ENCODE measurements around the gene TRIM4.
A peak's percentile ranks its signal among the peaks of the same experiment; 100 is the strongest.

The TRIM4 gene

GRCh38 chr7:99929730-99930053, 10.4 kb upstream of the TRIM4 start:
- Mint-ChIP-seq H3K4me1 (ENCODE audit: low read depth) (peaks cover 20% of the 10 kb centered on the region), H3K36me3 (ENCODE audit: low read depth) (no peaks in the 10 kb centered on the region), H3K9me3 (no peaks in the 10 kb centered on the region), H3K27ac (no peak overlapping the region), H3K4me3 (peak overlapping the region; percentile 48), H3K27me3 (ENCODE audit: low read depth) (peaks cover 30% of the 10 kb centered on the region)

GRCh38 chr7:99928994-99929729, 9.8 kb upstream of the TRIM4 start, which contains the start of gene GJC3:
GJC3 (minus strand) TSS chr7:99929620; CDS start chr7:99929620, 0 bp downstream.
- Mint-ChIP-seq H3K9me3 (no peaks in the 10 kb centered on the region), H3K4me3 (peak within 1 kb of the TSS; percentile 48), H3K36me3 (ENCODE audit: low read depth) (no peaks in the 10 kb centered on the region), H3K27ac (no peak within 1 kb of the TSS), H3K4me1 (ENCODE audit: low read depth) (peaks cover 20% of the 10 kb centered on the region), H3K27me3 (ENCODE audit: low read depth) (peaks cover 32% of the 10 kb centered on the region)

- Mint-ChIP-seq H3K36me3 (ENCODE audit: low read depth) (no peaks in the 10 kb centered on the region), H3K9me3 (no peaks in the 10 kb centered on the region), H3K27me3 (ENCODE audit: low read depth) (peaks cover 32% of the 10 kb centered on the region), H3K27ac (no peak overlapping the region), H3K4me3 (no peak overlapping the region), H3K4me1 (ENCODE audit: low read depth) (peaks cover 20% of the 10 kb centered on the region)
Observed at GRCh38 chr7:99928188-99928587, 8.9 kb upstream of the TRIM4 start.

- no peak overlapping the region for H3K27ac Mint-ChIP-seq
- H3K4me1 Mint-ChIP-seq (ENCODE audit: low read depth), result peaks cover 20% of the 10 kb centered on the region
- H3K9me3 Mint-ChIP-seq, result no peaks in the 10 kb centered on the region
- H3K36me3 Mint-ChIP-seq (ENCODE audit: low read depth), result no peaks in the 10 kb centered on the region
- H3K4me3 Mint-ChIP-seq, result no peak overlapping the region
- H3K27me3 Mint-ChIP-seq (ENCODE audit: low read depth), result peaks cover 32% of the 10 kb centered on the region
Observed at GRCh38 chr7:99927536-99927935, 8.2 kb upstream of the TRIM4 start.

GRCh38 chr7:99926321-99926720, 7.0 kb upstream of the TRIM4 start:
- H3K4me3 Mint-ChIP-seq, result no peak overlapping the region
- H3K36me3 Mint-ChIP-seq (ENCODE audit: low read depth), result peaks cover 4% of the 10 kb centered on the region
- no peak overlapping the region for H3K27ac Mint-ChIP-seq
- peaks cover 20% of the 10 kb centered on the region for H3K4me1 Mint-ChIP-seq (ENCODE audit: low read depth)
- H3K27me3 Mint-ChIP-seq (ENCODE audit: low read depth), result peaks cover 32% of the 10 kb centered on the region
- H3K9me3 Mint-ChIP-seq, result no peaks in the 10 kb centered on the region

GRCh38 chr7:99923200-99923599, 3.9 kb upstream of the TRIM4 start:
- Mint-ChIP-seq H3K9me3 (no peaks in the 10 kb centered on the region), H3K27ac (no peak overlapping the region), H3K4me1 (ENCODE audit: low read depth) (peaks cover 9% of the 10 kb centered on the region), H3K4me3 (no peak overlapping the region), H3K36me3 (ENCODE audit: low read depth) (peaks cover 9% of the 10 kb centered on the region), H3K27me3 (ENCODE audit: low read depth) (peaks cover 24% of the 10 kb centered on the region)

- Mint-ChIP-seq H3K4me3 (peak overlapping the region; percentile 91), H3K9me3 (no peaks in the 10 kb centered on the region), H3K36me3 (ENCODE audit: low read depth) (peaks cover 25% of the 10 kb centered on the region), H3K4me1 (ENCODE audit: low read depth) (peaks cover 28% of the 10 kb centered on the region), H3K27ac (peak overlapping the region; percentile 89), H3K27me3 (ENCODE audit: low read depth) (peaks cover 4% of the 10 kb centered on the region)
Observed at GRCh38 chr7:99920149-99920548, 819 bp upstream of the TRIM4 start.

GRCh38 chr7:99919814-99920112, 433 bp upstream of the TRIM4 start:
- H3K27me3 Mint-ChIP-seq (ENCODE audit: low read depth), result peaks cover 3% of the 10 kb centered on the region
- peaks cover 30% of the 10 kb centered on the region for H3K4me1 Mint-ChIP-seq (ENCODE audit: low read depth)
- H3K4me3 Mint-ChIP-seq, result peak overlapping the region; percentile 91
- peak overlapping the region; percentile 89 for H3K27ac Mint-ChIP-seq
- no peaks in the 10 kb centered on the region for H3K9me3 Mint-ChIP-seq
- peaks cover 25% of the 10 kb centered on the region for H3K36me3 Mint-ChIP-seq (ENCODE audit: low read depth)

GRCh38 chr7:99910976-99911375, 8.4 kb downstream of the TRIM4 start:
- peaks cover 19% of the 10 kb centered on the region for H3K4me1 Mint-ChIP-seq (ENCODE audit: low read depth)
- peaks cover 30% of the 10 kb centered on the region for H3K36me3 Mint-ChIP-seq (ENCODE audit: low read depth)
- H3K27ac Mint-ChIP-seq, result no peak overlapping the region
- H3K27me3 Mint-ChIP-seq (ENCODE audit: low read depth), result no peaks in the 10 kb centered on the region
- no peak overlapping the region for H3K4me3 Mint-ChIP-seq
- H3K9me3 Mint-ChIP-seq, result no peaks in the 10 kb centered on the region

- Mint-ChIP-seq H3K4me3 (no peak overlapping the region), H3K36me3 (ENCODE audit: low read depth) (peaks cover 51% of the 10 kb centered on the region), H3K27ac (no peak overlapping the region), H3K9me3 (no peaks in the 10 kb centered on the region), H3K27me3 (ENCODE audit: low read depth) (no peaks in the 10 kb centered on the region), H3K4me1 (ENCODE audit: low read depth) (peaks cover 9% of the 10 kb centered on the region)
Observed at GRCh38 chr7:99901581-99901980, 17.7 kb downstream of the TRIM4 start.

GRCh38 chr7:99899830-99900519, 19.4 kb downstream of the TRIM4 start:
- Mint-ChIP-seq H3K4me3 (no peak overlapping the region), H3K36me3 (ENCODE audit: low read depth) (peaks cover 51% of the 10 kb centered on the region), H3K27ac (no peak overlapping the region)

GRCh38 chr7:99898836-99899235, 20.5 kb downstream of the TRIM4 start:
- Mint-ChIP-seq H3K9me3 (no peaks in the 10 kb centered on the region), H3K4me3 (no peak overlapping the region), H3K27ac (no peak overlapping the region)

More at GRCh38 chr7:99899830-99900519, 19.4 kb downstream of the TRIM4 start:
- Mint-ChIP-seq H3K9me3 (no peaks in the 10 kb centered on the region), H3K4me1 (ENCODE audit: low read depth) (peaks cover 9% of the 10 kb centered on the region), H3K27me3 (ENCODE audit: low read depth) (no peaks in the 10 kb centered on the region)

GRCh38 chr7:99898023-99898357, 21.3 kb downstream of the TRIM4 start:
- Mint-ChIP-seq H3K27ac (peak overlapping the region; percentile 21), H3K36me3 (ENCODE audit: low read depth) (peaks cover 44% of the 10 kb centered on the region), H3K27me3 (ENCODE audit: low read depth) (no peaks in the 10 kb centered on the region)

More at GRCh38 chr7:99898836-99899235, 20.5 kb downstream of the TRIM4 start:
- peaks cover 47% of the 10 kb centered on the region for H3K36me3 Mint-ChIP-seq (ENCODE audit: low read depth)
- no peaks in the 10 kb centered on the region for H3K27me3 Mint-ChIP-seq (ENCODE audit: low read depth)
- H3K4me1 Mint-ChIP-seq (ENCODE audit: low read depth), result peaks cover 9% of the 10 kb centered on the region

GRCh38 chr7:99897322-99898022, 21.9 kb downstream of the TRIM4 start:
- peak overlapping the region; percentile 21 for H3K27ac Mint-ChIP-seq
- H3K4me3 Mint-ChIP-seq, result no peak overlapping the region
- no peaks in the 10 kb centered on the region for H3K9me3 Mint-ChIP-seq
- no peaks in the 10 kb centered on the region for H3K27me3 Mint-ChIP-seq (ENCODE audit: low read depth)
- peaks cover 42% of the 10 kb centered on the region for H3K36me3 Mint-ChIP-seq (ENCODE audit: low read depth)
- peaks cover 9% of the 10 kb centered on the region for H3K4me1 Mint-ChIP-seq (ENCODE audit: low read depth)

More at GRCh38 chr7:99898023-99898357, 21.3 kb downstream of the TRIM4 start:
- Mint-ChIP-seq H3K4me1 (ENCODE audit: low read depth) (peaks cover 9% of the 10 kb centered on the region), H3K4me3 (no peak overlapping the region), H3K9me3 (no peaks in the 10 kb centered on the region)

- Mint-ChIP-seq H3K27me3 (ENCODE audit: low read depth) (no peaks in the 10 kb centered on the region), H3K4me1 (ENCODE audit: low read depth) (peaks cover 9% of the 10 kb centered on the region), H3K36me3 (ENCODE audit: low read depth) (peaks cover 47% of the 10 kb centered on the region)
Observed at GRCh38 chr7:99894738-99895137, 24.6 kb downstream of the TRIM4 start.

More at GRCh38 chr7:99894738-99895137, 24.6 kb downstream of the TRIM4 start:
- H3K4me3 Mint-ChIP-seq, result no peak overlapping the region
- peaks cover 8% of the 10 kb centered on the region for H3K9me3 Mint-ChIP-seq
- no peak overlapping the region for H3K27ac Mint-ChIP-seq
